CD14-positive monocyte (primary cell): ENCODE results near the gene ZNF563. TPM values are rescaled to one million over a fixed set of nuclear protein-coding genes. Genes with fewer than 3 reads are reported as not detected.
A peak's percentile ranks its signal among the peaks of the same experiment; 100 is the strongest.

Experiments
- DNase-seq, 3 donors: peaks; one replicate each; pipeline ENCODE4 v3.0.0-alpha.2; 2011 to 2022
- H2AFZ ChIP-seq: 2 replicates; pipeline ENCODE4 v1.6.0; 2012; ENCODE audit warnings: mild to moderate bottlenecking, low read depth, low read length, inconsistent platforms; ENCODE audit not compliant: insufficient read depth, poor library complexity, severe bottlenecking
- H3K27ac ChIP-seq, 2 donors: 1 replicate in 1 of 2; 2 replicates in 1 of 2; pipeline ENCODE4 v1.5.1; 2012 to 2013; ENCODE audit warnings: low read length in 2 of 2, control low read depth in 1 of 2, inconsistent platforms in 1 of 2, low read depth in 1 of 2, mild to moderate bottlenecking in 1 of 2
- H3K27me3 ChIP-seq, 2 donors: one replicate each; pipeline versions ENCODE4 v1.6.0 to v1.6.1; 2011 to 2013; ENCODE audit warnings: low read length in 2 of 2; ENCODE audit not compliant: control insufficient read depth in 2 of 2, insufficient read depth in 2 of 2
- H3K36me3 ChIP-seq, 2 donors: replicated peaks in 1 of 2; 1 replicate in 1 of 2; 2 replicates in 1 of 2; pipeline versions ENCODE4 v1.5.1 to v1.6.1; 2012 to 2013; ENCODE audit warnings: low read length in 2 of 2, control low read depth in 1 of 2, inconsistent platforms in 1 of 2, mild to moderate bottlenecking in 1 of 2; ENCODE audit not compliant: insufficient read depth in 2 of 2, control insufficient read depth in 1 of 2
- H3K4me1 ChIP-seq, 2 donors: 1 replicate in 1 of 2; 2 replicates in 1 of 2; pipeline versions ENCODE4 v1.5.1 to v1.6.1; 2012 to 2013; ENCODE audit warnings: low read length in 2 of 2, control low read depth in 1 of 2, inconsistent platforms in 1 of 2, mild to moderate bottlenecking in 1 of 2, moderate library complexity in 1 of 2; ENCODE audit not compliant: insufficient read depth in 2 of 2, control insufficient read depth in 1 of 2
- H3K4me2 ChIP-seq: replicated peaks from 2 replicates; pipeline ENCODE3; 2012; ENCODE audit warnings: low read length, moderate library complexity, mild to moderate bottlenecking; ENCODE audit not compliant: poor library complexity, severe bottlenecking; ENCODE audit errors: extremely low read depth
- H3K4me3 ChIP-seq, 3 experiments: fragments of 200-600 bp in 1 of 3; sonication (generic) in 1 of 3; replicated peaks in 1 of 3; 1 replicate in 2 of 3; 2 replicates in 1 of 3; pipeline ENCODE4 v1.5.1; 2011 to 2013; ENCODE audit warnings: low read length in 3 of 3, mild to moderate bottlenecking in 3 of 3, control low read depth in 2 of 3, low read depth in 2 of 3, inconsistent platforms in 1 of 3, moderate library complexity in 1 of 3
- H3K79me2 ChIP-seq: 2 replicates; pipeline ENCODE4 v1.6.0; 2012; ENCODE audit warnings: mild to moderate bottlenecking, control low read depth, inconsistent platforms, low read length, moderate library complexity; ENCODE audit not compliant: insufficient read depth
- H3K9ac ChIP-seq: 2 replicates; pipeline ENCODE4 v1.6.0; 2017; ENCODE audit warnings: low read length, mild to moderate bottlenecking; ENCODE audit not compliant: insufficient read depth, poor library complexity, severe bottlenecking
- H3K9me3 ChIP-seq, 2 donors: replicated peaks in 1 of 2; 1 replicate in 1 of 2; 2 replicates in 1 of 2; pipeline versions ENCODE4 v1.5.1 to v1.6.1; 2012 to 2013; ENCODE audit warnings: low read length in 2 of 2, control low read depth in 1 of 2; ENCODE audit not compliant: control insufficient read depth in 1 of 2, insufficient read depth in 1 of 2
- H4K20me1 ChIP-seq: 2 replicates; pipeline ENCODE4 v1.6.0; 2012; ENCODE audit warnings: mild to moderate bottlenecking, low read length, control low read depth, moderate library complexity; ENCODE audit not compliant: insufficient read depth
- H3K27ac Mint-ChIP-seq, 7 donors: one replicate each; pipeline ENCODE4 v1.8.0; 2020; ENCODE audit warnings: mild to moderate bottlenecking in 7 of 7, mixed read lengths in 7 of 7, moderate library complexity in 6 of 7, inconsistent platforms in 2 of 7
- H3K27me3 Mint-ChIP-seq, 3 donors: one replicate each; pipeline ENCODE4 v1.8.0; 2021 to 2022; ENCODE audit warnings: low read depth in 3 of 3, mild to moderate bottlenecking in 3 of 3, mixed read lengths in 3 of 3, moderate library complexity in 3 of 3, inconsistent platforms in 1 of 3
- H3K36me3 Mint-ChIP-seq, 2 donors: one replicate each; pipeline ENCODE4 v1.8.0; 2020; ENCODE audit warnings: mixed read lengths in 2 of 2, inconsistent platforms in 1 of 2, mild to moderate bottlenecking in 1 of 2
- H3K4me1 Mint-ChIP-seq: one replicate; pipeline ENCODE4 v1.8.0; 2020; ENCODE audit warnings: mild to moderate bottlenecking, mixed read lengths
- H3K4me3 Mint-ChIP-seq, 2 donors: one replicate each; pipeline ENCODE4 v1.8.0; 2020; ENCODE audit warnings: mild to moderate bottlenecking in 2 of 2, mixed read lengths in 2 of 2, moderate library complexity in 1 of 2
- H3K9me3 Mint-ChIP-seq, 7 donors: one replicate each; pipeline ENCODE4 v1.8.0; 2020 to 2022; ENCODE audit warnings: mixed read lengths in 7 of 7, mild to moderate bottlenecking in 6 of 7, moderate library complexity in 6 of 7, inconsistent platforms in 2 of 7
- CTCF ChIP-seq: fragments of 200-600 bp; IDR thresholded peaks from one replicate; pipeline ENCODE4 v1.8.0; 2022; ENCODE audit warnings: antibody characterized with exemption, mild to moderate bottlenecking
- WGBS: methylation state at CpG from one replicate; pipeline ENCODE4 v1.1.5; 2013; ENCODE audit warnings: missing lambda C conversion rate; ENCODE audit not compliant: insufficient coverage; 5-methylcytosine and 5-hydroxymethylcytosine counted together
- intact Hi-C, 2 donors: fragments of 100-400 bp; cut with micrococcal nuclease; formaldehyde crosslinking; loops; one replicate each; pipeline versions ENCODE4 v1.15.0 to v1.15.1; 2023
- polyA plus RNA-seq, 3 donors: library from polyadenylated mRNA; depleted of rRNA in 1 of 3; unstranded in 2 of 3; stranded (reverse) in 1 of 3; fragments of 300-500 nt in 2 of 3; fragments of >200 nt in 1 of 3; fragmentation: Illumina TruSeq in 2 of 3; gene quantifications; 1 replicate in 2 of 3; 2 replicates in 1 of 3; pipeline ENCODE4 v1.2.3, GENCODE V29; 2012 to 2021

The ZNF563 gene
- polyA plus RNA-seq, 3 donors, result 0.09 to 0.99 (median 0.29) TPM

GRCh38 chr19:12379732-12380443 lies 46.5 kb upstream of the ZNF563 start:
- H3K4me1 Mint-ChIP-seq, result no peaks in the 10 kb centered on the region
- no peak overlapping the region for H3K27ac ChIP-seq
- peaks cover 4 to 42% of the 10 kb centered on the region in 2 donors for H3K36me3 ChIP-seq
- no peak for DNase-seq
- no peak overlapping the region for H2AFZ ChIP-seq
- no peaks in the 10 kb centered on the region for H3K79me2 ChIP-seq
- no peak overlapping the region for H3K27ac Mint-ChIP-seq
- no peaks in the 10 kb centered on the region for H4K20me1 ChIP-seq
- H3K4me2 ChIP-seq, result no peak overlapping the region
- 100% methylated on average over 1 of the region's 5 CpGs for WGBS
- H3K27me3 ChIP-seq, result no peaks in the 10 kb centered on the region
- intact Hi-C loops, result no loop called here
- no peak overlapping the region for H3K4me3 Mint-ChIP-seq
- peaks cover 50 to 97% (median 88%) of the 10 kb centered on the region in 7 donors for H3K9me3 Mint-ChIP-seq
- H3K9ac ChIP-seq, result no peak overlapping the region
- peaks cover 15 to 31% of the 10 kb centered on the region in 2 donors for H3K36me3 Mint-ChIP-seq
- peaks cover 67 to 98% of the 10 kb centered on the region in 2 donors for H3K9me3 ChIP-seq
- peaks cover 0 to 2% (median 0%) of the 10 kb centered on the region in 3 donors for H3K27me3 Mint-ChIP-seq
- TF ChIP-seq CTCF, result no peak
- no peaks in the 10 kb centered on the region for H3K4me1 ChIP-seq
- H3K4me3 ChIP-seq, result peak overlapping the region in 1 of 3 experiments; percentile 23

- no peak overlapping the region for H3K4me3 ChIP-seq
- no peak overlapping the region for H3K4me3 Mint-ChIP-seq
- peaks cover 35 to 74% (median 66%) of the 10 kb centered on the region in 7 donors for H3K9me3 Mint-ChIP-seq
- H3K4me1 ChIP-seq, result no peaks in the 10 kb centered on the region
- H3K27ac Mint-ChIP-seq, result no peak overlapping the region
- no peaks in the 10 kb centered on the region for H3K27me3 ChIP-seq
- no peaks in the 10 kb centered on the region for H3K79me2 ChIP-seq
- peaks cover under 1% of the 10 kb centered on the region for H3K4me1 Mint-ChIP-seq
- peaks cover 0 to 2% (median 2%) of the 10 kb centered on the region in 3 donors for H3K27me3 Mint-ChIP-seq
- no peak for DNase-seq
- no peak overlapping the region for H3K9ac ChIP-seq
- H3K36me3 Mint-ChIP-seq, result no peaks in the 10 kb centered on the region
- no CpG with 5 or more reads among the region's 1 CpG for WGBS
- no peaks in the 10 kb centered on the region for H3K36me3 ChIP-seq
- no peak for TF ChIP-seq CTCF
- H3K27ac ChIP-seq, result no peak overlapping the region
- no peak overlapping the region for H3K4me2 ChIP-seq
- no peak overlapping the region for H2AFZ ChIP-seq
- peaks cover 56 to 60% of the 10 kb centered on the region in 2 donors for H3K9me3 ChIP-seq
- no peaks in the 10 kb centered on the region for H4K20me1 ChIP-seq
- intact Hi-C loops, result no loop called here
Measured at GRCh38 chr19:12374026-12374425, 40.6 kb upstream of the ZNF563 start.
